ENCODE results near the gene P2RY11. TPM values are rescaled to one million over a fixed set of nuclear protein-coding genes. Genes with fewer than 3 reads are reported as not detected.
A peak's percentile ranks its signal among the peaks of the same experiment; 100 is the strongest.

Gene P2RY11
- total and polyA plus RNA-seq, 4 donors, result 0.68 to 5.3 (median 3.7) TPM

DNA sequence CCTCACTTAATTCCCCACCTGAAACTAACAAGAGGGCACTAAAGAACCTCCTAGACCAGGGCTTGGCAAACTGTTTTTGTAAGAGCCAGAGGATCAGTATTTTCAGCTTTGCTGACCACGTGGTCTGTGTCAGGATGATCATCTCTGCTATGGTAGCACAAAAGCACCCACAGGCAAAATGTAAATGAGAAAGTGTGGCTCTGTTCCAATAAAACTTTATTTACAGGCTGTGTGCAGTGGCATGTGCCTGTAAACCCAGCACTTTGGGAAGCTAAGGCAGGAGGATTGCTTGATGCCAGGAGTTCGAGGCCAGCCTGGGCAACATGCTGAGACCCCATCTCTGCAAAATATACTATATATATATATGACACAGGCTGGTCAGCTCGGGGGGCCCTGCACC is 52.0 kb downstream of the P2RY11 start:
- Histone ChIP-seq H3K4me1 (ENCODE audit: control insufficient read depth in 4 of 4, insufficient read depth in 4 of 4, low read length in 3 of 4) (no peaks in the 10 kb centered on the region), H3K9me3 (ENCODE audit: control insufficient read depth in 4 of 4, low read length in 3 of 4) (no peaks in the 10 kb centered on the region), H3K27me3 (ENCODE audit: control insufficient read depth in 4 of 4, insufficient read depth in 4 of 4, low read length in 3 of 4) (no peaks in the 10 kb centered on the region), H3K9ac (ENCODE audit: low read depth in 1 of 2, low read length in 2 of 2) (no peak overlapping the region), H3K27ac (ENCODE audit: low read depth in 1 of 2, low read length in 2 of 2) (no peak overlapping the region), H3K36me3 (ENCODE audit: control insufficient read depth in 4 of 4, insufficient read depth in 3 of 4, low read depth in 1 of 4, low read length in 3 of 4) (peaks cover 16 to 54% (median 19%) of the 10 kb centered on the region in 4 donors), H3K4me3 (ENCODE audit: low read depth in 1 of 3, low read length in 3 of 3) (no peak overlapping the region)
- WGBS, result 97% methylated on average over 3 of the region's 3 CpGs
- no peak for DNase-seq (ENCODE audit: low spot score)
- no peak for TF ChIP-seq TAF1 (conservative IDR thresholded peaks at IDR 0.05)
- no peak for TF ChIP-seq SP1 (IDR thresholded peaks at IDR 0.05)
- no peak for TF ChIP-seq JUND (IDR thresholded peaks at IDR 0.05)
- TF ChIP-seq MAX (IDR thresholded peaks at IDR 0.05), result no peak
- no peak for TF ChIP-seq HNF4G (IDR thresholded peaks at IDR 0.05)
- TF ChIP-seq, protein P1, sequence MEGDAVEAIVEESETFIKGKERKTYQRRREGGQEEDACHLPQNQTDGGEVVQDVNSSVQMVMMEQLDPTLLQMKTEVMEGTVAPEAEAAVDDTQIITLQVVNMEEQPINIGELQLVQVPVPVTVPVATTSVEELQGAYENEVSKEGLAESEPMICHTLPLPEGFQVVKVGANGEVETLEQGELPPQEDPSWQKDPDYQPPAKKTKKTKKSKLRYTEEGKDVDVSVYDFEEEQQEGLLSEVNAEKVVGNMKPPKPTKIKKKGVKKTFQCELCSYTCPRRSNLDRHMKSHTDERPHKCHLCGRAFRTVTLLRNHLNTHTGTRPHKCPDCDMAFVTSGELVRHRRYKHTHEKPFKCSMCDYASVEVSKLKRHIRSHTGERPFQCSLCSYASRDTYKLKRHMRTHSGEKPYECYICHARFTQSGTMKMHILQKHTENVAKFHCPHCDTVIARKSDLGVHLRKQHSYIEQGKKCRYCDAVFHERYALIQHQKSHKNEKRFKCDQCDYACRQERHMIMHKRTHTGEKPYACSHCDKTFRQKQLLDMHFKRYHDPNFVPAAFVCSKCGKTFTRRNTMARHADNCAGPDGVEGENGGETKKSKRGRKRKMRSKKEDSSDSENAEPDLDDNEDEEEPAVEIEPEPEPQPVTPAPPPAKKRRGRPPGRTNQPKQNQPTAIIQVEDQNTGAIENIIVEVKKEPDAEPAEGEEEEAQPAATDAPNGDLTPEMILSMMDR (IDR thresholded peaks at IDR 0.05; ENCODE audit: low read depth, low read length, missing input control), result no peak
- TF ChIP-seq, protein P2, sequence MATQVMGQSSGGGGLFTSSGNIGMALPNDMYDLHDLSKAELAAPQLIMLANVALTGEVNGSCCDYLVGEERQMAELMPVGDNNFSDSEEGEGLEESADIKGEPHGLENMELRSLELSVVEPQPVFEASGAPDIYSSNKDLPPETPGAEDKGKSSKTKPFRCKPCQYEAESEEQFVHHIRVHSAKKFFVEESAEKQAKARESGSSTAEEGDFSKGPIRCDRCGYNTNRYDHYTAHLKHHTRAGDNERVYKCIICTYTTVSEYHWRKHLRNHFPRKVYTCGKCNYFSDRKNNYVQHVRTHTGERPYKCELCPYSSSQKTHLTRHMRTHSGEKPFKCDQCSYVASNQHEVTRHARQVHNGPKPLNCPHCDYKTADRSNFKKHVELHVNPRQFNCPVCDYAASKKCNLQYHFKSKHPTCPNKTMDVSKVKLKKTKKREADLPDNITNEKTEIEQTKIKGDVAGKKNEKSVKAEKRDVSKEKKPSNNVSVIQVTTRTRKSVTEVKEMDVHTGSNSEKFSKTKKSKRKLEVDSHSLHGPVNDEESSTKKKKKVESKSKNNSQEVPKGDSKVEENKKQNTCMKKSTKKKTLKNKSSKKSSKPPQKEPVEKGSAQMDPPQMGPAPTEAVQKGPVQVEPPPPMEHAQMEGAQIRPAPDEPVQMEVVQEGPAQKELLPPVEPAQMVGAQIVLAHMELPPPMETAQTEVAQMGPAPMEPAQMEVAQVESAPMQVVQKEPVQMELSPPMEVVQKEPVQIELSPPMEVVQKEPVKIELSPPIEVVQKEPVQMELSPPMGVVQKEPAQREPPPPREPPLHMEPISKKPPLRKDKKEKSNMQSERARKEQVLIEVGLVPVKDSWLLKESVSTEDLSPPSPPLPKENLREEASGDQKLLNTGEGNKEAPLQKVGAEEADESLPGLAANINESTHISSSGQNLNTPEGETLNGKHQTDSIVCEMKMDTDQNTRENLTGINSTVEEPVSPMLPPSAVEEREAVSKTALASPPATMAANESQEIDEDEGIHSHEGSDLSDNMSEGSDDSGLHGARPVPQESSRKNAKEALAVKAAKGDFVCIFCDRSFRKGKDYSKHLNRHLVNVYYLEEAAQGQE (IDR thresholded peaks at IDR 0.05), result no peak
- TF ChIP-seq FOXA1 (IDR thresholded peaks at IDR 0.05), result no peak
- TF ChIP-seq RAD21 (IDR thresholded peaks at IDR 0.05), result no peak
- TF ChIP-seq NR2F2 (IDR thresholded peaks at IDR 0.05), result no peak
- TF ChIP-seq FOXA2 (IDR thresholded peaks at IDR 0.05), result no peak
- TF ChIP-seq, protein P3, sequence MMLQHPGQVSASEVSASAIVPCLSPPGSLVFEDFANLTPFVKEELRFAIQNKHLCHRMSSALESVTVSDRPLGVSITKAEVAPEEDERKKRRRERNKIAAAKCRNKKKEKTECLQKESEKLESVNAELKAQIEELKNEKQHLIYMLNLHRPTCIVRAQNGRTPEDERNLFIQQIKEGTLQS (IDR thresholded peaks at IDR 0.05), result no peak
- TF ChIP-seq RXRA (IDR thresholded peaks at IDR 0.05), result no peak
- TF ChIP-seq HNF4A (conservative IDR thresholded peaks at IDR 0.05), result no peak
- no peak for TF ChIP-seq GABPA (IDR thresholded peaks at IDR 0.05 in 1 of 2, conservative IDR thresholded peaks at IDR 0.05 in 1 of 2)
- TF ChIP-seq EGR1 (IDR thresholded peaks at IDR 0.05; ENCODE audit: low read depth in 2 of 2), result no peak
- TF ChIP-seq, protein P4, sequence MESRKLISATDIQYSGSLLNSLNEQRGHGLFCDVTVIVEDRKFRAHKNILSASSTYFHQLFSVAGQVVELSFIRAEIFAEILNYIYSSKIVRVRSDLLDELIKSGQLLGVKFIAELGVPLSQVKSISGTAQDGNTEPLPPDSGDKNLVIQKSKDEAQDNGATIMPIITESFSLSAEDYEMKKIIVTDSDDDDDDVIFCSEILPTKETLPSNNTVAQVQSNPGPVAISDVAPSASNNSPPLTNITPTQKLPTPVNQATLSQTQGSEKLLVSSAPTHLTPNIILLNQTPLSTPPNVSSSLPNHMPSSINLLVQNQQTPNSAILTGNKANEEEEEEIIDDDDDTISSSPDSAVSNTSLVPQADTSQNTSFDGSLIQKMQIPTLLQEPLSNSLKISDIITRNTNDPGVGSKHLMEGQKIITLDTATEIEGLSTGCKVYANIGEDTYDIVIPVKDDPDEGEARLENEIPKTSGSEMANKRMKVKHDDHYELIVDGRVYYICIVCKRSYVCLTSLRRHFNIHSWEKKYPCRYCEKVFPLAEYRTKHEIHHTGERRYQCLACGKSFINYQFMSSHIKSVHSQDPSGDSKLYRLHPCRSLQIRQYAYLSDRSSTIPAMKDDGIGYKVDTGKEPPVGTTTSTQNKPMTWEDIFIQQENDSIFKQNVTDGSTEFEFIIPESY (IDR thresholded peaks at IDR 0.05), result no peak
- no peak for TF ChIP-seq YY1 (IDR thresholded peaks at IDR 0.05)

Small RNA genes within 50 kb of the gene (small RNA-seq; reads per million reads assigned to genes)
- gene SNORD105 (36.5 reads per million, percentile 97 among the genes with 10 or more reads in this experiment), gene SNORD105B (1,491 reads per million, percentile 99 among the genes with 10 or more reads in this experiment)

Other genes starting within 250 kb of the P2RY11 start
- gene OLFM2, start 175.2 kb upstream of the P2RY11 start, total RNA-seq, result 1 to 10 TPM; 1.1 to 3.6 TPM
- gene OLFM2, start 175.2 kb upstream of the P2RY11 start, polyA plus RNA-seq, result 10 to 100 TPM in 1 of 2 donors, under 1 TPM in 1; 0.49 to 28.9 TPM
- 1 to 10 TPM in 1 of 2 donors, under 1 TPM in 1; 0.14 to 1.3 TPM for gene COL5A3, start 101.2 kb upstream of the P2RY11 start, total RNA-seq
- 1 to 10 TPM in 1 of 2 donors, under 1 TPM in 1; 0.26 to 4.9 TPM for gene COL5A3, start 101.2 kb upstream of the P2RY11 start, polyA plus RNA-seq
- not detected for gene RDH8, start 98.2 kb upstream of the P2RY11 start, total RNA-seq
- gene RDH8, start 98.2 kb upstream of the P2RY11 start, polyA plus RNA-seq, result not detected
- gene SHFL, start 25.4 kb upstream of the P2RY11 start, total RNA-seq, result 10 to 100 TPM; 13.1 to 87.5 TPM
- gene SHFL, start 25.4 kb upstream of the P2RY11 start, polyA plus RNA-seq, result 100 to 1,000 TPM in 1 of 2 donors, 10 to 100 TPM in 1; 82.0 to 104 TPM
- 10 to 100 TPM in 1 of 2 donors, 1 to 10 TPM in 1; 7.8 to 10.5 TPM for gene ANGPTL6, start 9.0 kb upstream of the P2RY11 start, total RNA-seq
- gene ANGPTL6, start 9.0 kb upstream of the P2RY11 start, polyA plus RNA-seq, result 10 to 100 TPM in 1 of 2 donors, 1 to 10 TPM in 1; 5.5 to 13.5 TPM
- 10 to 100 TPM; 10.4 to 18.1 TPM for gene PPAN, start 5.3 kb upstream of the P2RY11 start, total RNA-seq
- 10 to 100 TPM; 10.1 to 20.7 TPM for gene PPAN, start 5.3 kb upstream of the P2RY11 start, polyA plus RNA-seq
- gene EIF3G, start 8.2 kb downstream of the P2RY11 start, total RNA-seq, result 10 to 100 TPM; 86.2 to 96.3 TPM
- gene EIF3G, start 8.2 kb downstream of the P2RY11 start, polyA plus RNA-seq, result 10 to 100 TPM; 71.0 to 84.4 TPM
- gene DNMT1, start 83.3 kb downstream of the P2RY11 start, total RNA-seq, result 10 to 100 TPM; 19.7 to 47.1 TPM
- 10 to 100 TPM in 1 of 2 donors, 1 to 10 TPM in 1; 8.7 to 20.3 TPM for gene DNMT1, start 83.3 kb downstream of the P2RY11 start, polyA plus RNA-seq
- 1 to 10 TPM; 2.6 to 4.8 TPM for gene S1PR2, start 119.6 kb downstream of the P2RY11 start, total RNA-seq
- 1 to 10 TPM; 1.2 to 4.0 TPM for gene S1PR2, start 119.6 kb downstream of the P2RY11 start, polyA plus RNA-seq
- gene MRPL4, start 140.5 kb downstream of the P2RY11 start, total RNA-seq, result 10 to 100 TPM; 21.5 to 23.4 TPM
- 10 to 100 TPM; 44.0 to 74.8 TPM for gene MRPL4, start 140.5 kb downstream of the P2RY11 start, polyA plus RNA-seq
- gene ICAM1, start 159.4 kb downstream of the P2RY11 start, total RNA-seq, result 10 to 100 TPM; 20.5 to 26.3 TPM
- 10 to 100 TPM in 1 of 2 donors, 1 to 10 TPM in 1; 7.8 to 19.1 TPM for gene ICAM1, start 159.4 kb downstream of the P2RY11 start, polyA plus RNA-seq
- gene ICAM4, start 175.3 kb downstream of the P2RY11 start, total RNA-seq, result 10 to 100 TPM in 1 of 2 donors, under 1 TPM in 1; 0.33 to 74.1 TPM
- under 1 TPM in 1 of 2 donors, not detected in 1; 0.05 TPM for gene ICAM4, start 175.3 kb downstream of the P2RY11 start, polyA plus RNA-seq
- 1 to 10 TPM; 1.0 to 2.5 TPM for gene ICAM5, start 178.3 kb downstream of the P2RY11 start, total RNA-seq
- gene ICAM5, start 178.3 kb downstream of the P2RY11 start, polyA plus RNA-seq, result under 1 TPM in 1 of 2 donors, not detected in 1; 0.02 TPM
- under 1 TPM; 0.61 to 0.75 TPM for gene ZGLP1, start 198.1 kb downstream of the P2RY11 start, total RNA-seq
- 1 to 10 TPM in 1 of 2 donors, under 1 TPM in 1; 0.89 to 1.2 TPM for gene ZGLP1, start 198.1 kb downstream of the P2RY11 start, polyA plus RNA-seq
- gene FDX2, start 204.3 kb downstream of the P2RY11 start, total RNA-seq, result 1 to 10 TPM; 5.8 to 5.9 TPM
- gene FDX2, start 204.3 kb downstream of the P2RY11 start, polyA plus RNA-seq, result 10 to 100 TPM; 14.1 to 18.7 TPM
- 10 to 100 TPM in 1 of 2 donors, 1 to 10 TPM in 1; 6.4 to 13.6 TPM for gene RAVER1, start 221.8 kb downstream of the P2RY11 start, total RNA-seq
- gene RAVER1, start 221.8 kb downstream of the P2RY11 start, polyA plus RNA-seq, result 1 to 10 TPM; 2.1 to 5.9 TPM
- 10 to 100 TPM; 15.9 to 18.1 TPM for gene ICAM3, start 227.9 kb downstream of the P2RY11 start, total RNA-seq
- 10 to 100 TPM; 24.0 to 62.8 TPM for gene ICAM3, start 227.9 kb downstream of the P2RY11 start, polyA plus RNA-seq

Measured in liver (tissue), 10 donors.